Epidermal melanocyte (primary cell): ENCODE data around the gene MYH11.
"Not testable (repeated sequence)": the region's sequence is repeated elsewhere in the genome, so short reads cannot be mapped to it uniquely, and the experiment has no call there.

Experiments used
- DNase-seq: peaks from one replicate; pipeline ENCODE4 v3.0.0; 2011; ENCODE audit warnings: low spot score; ENCODE audit not compliant: insufficient read length

Gene MYH11

DNA sequence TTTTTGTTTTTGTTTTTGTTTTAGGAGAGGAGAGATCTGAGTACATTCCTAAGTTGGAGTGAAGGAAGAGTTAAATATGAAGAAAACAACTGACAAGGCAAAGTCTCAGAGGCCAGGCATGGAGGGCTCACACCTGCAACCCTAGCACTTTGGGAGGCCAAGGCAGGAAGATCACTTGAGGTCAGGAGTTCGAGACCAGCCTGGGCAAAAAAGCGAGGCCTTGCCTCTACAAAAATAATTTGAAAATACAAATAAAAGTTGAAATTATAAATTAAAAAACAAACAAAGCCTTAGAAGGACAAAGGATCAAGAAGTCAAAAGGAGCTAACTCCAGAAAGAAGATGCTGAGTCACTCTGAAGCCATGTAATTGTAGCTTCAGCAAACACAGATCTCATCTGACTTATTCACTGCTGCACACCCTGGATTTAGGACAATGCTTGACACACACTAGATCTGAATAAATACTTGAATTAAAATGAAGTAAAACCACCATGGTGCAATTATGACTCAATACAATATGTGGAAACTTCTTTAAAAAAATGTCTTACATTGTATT lies 22.5 kb upstream of the MYH11 start:
- peak; percentile 67 for DNase-seq

DNA sequence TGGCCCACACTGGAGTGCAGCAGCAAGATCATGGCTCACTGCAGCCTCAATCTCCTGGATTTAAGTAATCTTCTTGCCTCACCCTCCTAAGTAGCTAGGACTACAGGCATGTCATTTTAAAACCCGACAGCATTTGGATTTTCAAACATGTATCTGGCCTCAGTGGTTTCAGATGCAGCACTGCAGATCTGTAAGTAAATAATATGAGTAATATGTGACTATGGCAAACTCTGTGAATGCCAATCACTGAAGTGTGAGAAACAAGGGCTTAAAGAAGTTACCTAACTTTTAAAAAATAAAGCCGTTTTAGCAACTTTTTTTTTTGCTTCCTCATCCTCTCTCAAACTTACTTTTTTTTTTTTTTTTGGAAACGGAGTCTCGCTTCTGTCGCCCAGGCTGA lies 19.7 kb upstream of the MYH11 start:
- no peak for DNase-seq

DNA sequence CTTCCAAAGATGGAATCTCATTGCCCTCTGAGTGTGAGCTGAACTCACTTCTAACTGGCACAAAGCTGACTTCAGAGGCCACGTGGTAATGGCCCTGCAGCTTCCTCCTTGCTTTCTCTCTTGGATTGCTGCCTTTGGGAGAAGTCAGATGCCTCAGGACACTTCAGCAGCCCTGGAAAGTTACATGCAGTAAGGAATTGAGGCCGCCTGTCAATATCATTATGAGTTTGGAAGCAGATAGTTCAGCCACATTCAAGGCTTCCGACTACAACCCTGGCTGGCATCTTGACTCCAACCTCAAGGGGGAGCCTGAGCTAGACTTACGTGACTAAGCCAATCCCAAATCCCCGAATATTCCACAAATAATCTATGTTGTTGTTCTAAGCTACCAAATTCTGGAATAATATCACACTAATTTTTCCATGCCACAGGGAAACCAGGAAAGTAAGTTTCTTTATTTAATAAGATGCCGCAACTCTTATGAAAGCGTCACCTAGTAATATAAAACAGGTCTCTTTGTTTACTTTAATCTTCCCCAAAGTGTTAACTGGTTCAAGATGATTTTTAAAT lies 18.0 kb upstream of the MYH11 start:
- peak; percentile 57 for DNase-seq

DNA sequence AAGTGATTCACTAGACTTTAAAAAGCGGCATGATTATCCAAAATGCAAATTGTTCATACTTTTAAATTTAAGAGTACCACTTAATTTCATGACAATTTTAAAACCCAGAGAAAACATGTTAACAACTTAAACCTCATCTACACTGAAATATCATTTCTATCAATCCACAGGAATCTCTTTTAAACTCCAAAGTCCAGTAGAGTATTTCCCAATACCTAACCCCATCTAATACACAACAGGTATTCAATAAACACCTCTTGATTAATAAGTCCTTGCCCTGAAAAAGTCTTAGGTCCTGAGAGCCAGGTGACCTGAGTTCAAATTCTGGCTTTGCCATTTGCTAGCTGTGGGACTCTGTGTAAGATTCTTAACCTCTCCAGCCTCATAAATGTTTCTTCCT lies 16.9 kb upstream of the MYH11 start:
- DNase-seq = no peak

- DNase-seq = no peak
These were observed 16.5 kb upstream of the MYH11 start for GRCh38 chr16:15873301-15873700.

GRCh38 chr16:15870011-15870410 lies 13.2 kb upstream of the MYH11 start:
- no peak for DNase-seq

GRCh38 chr16:15866451-15866850 lies 9.6 kb upstream of the MYH11 start:
- DNase-seq = no peak

DNA sequence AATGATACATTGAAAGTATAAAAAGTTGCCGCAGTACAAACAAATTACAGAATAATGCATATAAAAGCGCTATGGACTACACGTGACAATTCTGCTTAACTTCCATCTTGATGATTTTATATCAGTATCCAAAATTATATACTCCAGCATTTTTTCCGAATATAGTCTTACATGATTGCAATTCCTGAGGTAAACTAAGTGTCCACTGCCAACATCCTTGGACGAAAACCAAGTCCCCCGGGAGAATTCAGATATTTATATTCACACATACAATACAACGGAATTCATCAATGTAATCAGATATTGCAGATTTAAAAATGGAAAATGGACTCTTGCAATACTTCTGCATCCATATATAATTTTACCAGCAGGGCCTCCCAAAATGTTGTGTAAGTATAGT lies 8.9 kb upstream of the MYH11 start:
- DNase-seq = no peak

- DNase-seq = no peak
These were observed 8.1 kb upstream of the MYH11 start for GRCh38 chr16:15864939-15865338.

DNA sequence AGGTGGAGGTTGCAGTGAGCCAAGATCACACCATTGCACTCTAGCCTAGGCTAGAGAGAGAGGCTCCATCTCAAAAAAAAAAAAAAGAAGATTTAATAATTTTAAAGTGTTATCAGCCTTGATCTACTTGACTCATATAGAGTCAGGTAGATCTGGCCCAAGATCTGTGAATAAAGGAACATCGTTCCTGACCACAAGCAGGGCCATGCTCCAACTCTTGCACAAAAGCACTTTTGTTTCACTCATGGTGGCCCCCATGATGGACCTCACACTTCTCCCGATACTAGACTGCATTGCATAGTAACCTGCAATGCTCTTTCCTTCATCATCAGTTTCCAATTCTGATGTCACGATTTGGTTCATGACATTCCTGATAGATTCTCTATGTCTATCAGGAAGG lies 5.2 kb upstream of the MYH11 start:
- no peak for DNase-seq

DNA sequence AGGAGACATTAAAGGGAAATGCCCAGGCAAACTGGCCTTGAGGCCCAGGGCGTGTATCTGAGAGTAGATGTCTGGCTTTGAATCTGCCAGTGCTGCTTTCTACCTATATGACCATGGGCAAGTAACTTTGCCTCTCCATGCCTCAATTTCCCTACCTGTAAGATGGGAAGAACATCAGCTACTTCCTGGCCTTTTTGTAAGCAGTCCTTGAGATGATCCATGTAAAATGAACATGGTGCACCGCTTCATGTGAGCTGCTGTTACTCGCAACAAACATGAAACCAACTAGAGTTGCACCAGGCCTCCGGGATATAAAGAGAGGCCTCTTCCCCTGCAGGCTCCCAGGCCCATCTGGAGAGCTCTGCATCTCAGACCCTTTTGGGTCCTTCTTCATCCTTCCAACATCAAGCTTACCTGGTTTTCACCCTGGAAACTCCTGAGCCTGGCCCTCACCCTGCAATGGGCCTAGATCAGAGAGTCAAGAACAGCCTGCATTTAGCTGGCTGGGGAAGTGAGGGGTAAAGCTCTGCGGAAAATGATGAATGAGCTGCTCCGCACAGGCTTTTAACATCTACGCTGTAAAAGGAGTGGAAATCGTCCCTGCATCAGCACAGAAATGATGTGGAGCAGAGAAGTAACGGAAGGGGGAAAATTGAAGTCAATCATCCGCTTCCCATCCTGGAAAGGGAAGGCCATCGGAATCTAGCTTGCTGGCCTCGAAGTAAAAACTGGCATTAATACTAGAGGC lies 2.3 kb upstream of the MYH11 start:
- no peak for DNase-seq

DNA sequence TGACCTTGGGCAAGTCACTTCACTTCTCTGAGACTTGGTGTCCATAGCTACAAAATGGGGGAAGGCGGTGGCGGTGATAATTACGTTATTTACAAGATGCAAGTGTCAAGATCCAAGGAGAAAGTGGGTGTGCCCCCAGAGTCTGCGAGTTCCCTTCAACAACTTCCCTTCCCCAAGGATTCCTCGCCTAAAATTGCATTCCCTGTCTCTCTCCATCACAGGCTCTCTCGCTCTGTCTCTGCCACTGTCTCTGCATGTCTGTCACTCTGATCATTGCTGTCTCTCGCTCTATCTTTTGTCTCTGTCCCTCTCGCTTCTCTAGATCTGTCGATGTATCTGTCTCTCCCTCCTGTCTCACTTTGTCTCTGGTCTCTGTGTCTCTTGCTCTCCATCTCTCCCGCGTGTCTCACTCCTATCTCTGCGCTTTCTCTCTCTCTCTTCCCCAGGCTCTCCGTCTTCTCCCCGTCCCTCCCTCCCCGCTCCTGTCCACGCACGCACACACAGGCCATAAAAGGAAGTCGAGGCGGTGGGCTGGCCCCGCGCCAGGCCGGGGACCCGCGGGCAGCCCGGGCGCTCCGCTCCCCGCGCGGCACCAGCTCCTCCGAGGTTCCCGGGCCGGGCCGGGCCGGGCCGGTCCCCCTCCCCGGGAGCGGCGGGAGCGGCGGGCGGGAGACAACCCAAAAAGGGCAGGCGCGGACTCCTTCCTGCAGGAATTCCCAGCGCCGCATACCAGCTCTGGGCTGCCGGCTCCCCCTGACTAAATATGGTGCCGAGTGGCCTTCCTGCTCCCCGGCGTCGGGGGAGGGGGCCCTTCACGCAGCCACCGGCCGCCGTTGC lies 1.1 kb upstream of the MYH11 start:
- peak; percentile 50 for DNase-seq

GRCh38 chr16:15856182-15856581 lies 646 bp downstream of the MYH11 start:
- DNase-seq = no peak

DNA sequence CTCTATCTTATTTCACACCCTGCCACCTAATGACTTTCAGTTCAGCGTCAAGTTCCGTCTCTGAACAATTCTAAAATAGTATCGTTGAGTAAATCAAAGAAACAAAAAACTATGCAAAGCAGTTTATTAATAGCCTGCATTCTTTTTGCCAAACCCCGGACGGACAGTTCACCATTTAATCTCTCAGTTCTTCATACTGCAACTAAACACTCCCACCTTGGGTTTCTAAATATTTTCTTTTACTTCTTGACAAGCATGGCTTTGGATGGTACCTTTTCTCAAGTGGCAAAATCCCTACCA lies 1.2 kb downstream of the MYH11 start:
- no peak for DNase-seq

DNA sequence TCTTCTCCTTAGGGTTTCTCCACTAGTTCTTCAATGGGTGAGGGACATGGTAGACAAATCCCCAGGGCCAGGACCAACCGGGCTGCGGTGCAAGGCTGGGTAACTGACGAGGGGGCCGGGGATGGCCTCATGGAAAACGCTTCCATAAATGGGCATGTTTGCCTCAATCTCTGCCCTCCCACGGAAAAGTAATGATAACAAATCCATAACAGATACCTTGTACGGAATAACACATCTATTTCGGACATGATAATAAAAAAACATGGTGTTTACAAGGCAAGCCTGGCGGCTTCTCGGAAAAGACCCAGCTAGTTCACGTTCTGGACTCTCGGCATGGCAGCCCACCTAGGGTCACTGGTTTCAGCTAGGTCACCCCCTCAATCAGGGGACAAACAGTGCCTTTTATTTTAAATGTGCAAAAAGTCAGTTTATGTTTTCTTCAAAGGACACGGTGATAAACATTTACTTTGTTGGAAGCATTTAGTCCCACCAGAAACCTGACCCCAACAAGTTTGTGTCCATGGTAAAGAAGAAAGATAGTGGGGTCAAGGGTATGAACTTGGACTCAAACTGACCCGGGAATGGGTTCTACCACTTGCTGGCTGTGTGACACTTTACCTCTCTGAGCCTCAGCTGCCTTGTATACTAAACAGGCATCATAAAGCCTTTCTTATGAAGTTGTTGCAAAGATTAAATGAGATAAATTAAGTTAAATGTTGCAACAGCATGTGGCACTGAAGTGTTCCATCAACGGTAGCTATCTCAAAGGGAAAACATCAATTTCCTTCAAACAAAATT lies 1.7 kb downstream of the MYH11 start:
- no peak for DNase-seq

DNA sequence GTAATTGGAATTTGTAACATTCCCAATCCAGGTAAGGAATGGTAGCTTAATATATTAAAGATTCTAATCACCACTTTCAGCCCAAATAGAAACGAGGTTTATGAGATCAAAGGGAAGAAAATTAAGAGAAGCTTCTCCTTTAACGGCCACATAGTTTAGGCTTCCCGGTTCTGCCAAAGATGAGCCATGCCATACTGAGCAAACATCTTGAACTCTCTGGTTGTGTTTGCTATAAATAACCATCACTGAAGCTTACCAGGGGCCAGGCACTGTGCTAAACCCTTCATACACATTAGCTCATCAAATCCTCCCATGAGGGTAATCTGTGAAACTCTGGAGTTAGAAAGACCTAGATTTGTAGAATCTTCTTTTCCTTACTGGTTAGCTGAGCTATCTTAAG lies 2.8 kb downstream of the MYH11 start:
- DNase-seq = no peak

DNA sequence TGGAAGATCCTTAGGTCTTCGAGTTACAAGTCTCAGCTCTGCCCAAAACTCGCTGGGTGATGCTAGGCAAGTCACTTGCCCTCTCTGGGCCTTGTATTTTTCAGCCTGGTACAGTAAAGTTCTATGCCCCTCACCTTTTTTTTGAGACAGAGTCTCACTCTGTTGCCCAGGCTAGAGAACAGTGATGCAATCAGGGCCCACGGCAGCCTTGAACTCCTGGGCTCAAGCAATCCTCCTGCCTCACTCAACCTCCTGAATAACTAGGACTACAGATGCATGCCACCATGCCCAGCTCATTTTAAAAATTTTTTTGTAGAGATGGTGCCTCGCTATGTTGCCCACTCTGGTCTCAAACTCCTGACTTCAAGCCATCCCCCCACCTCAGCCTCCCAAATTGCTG lies 3.8 kb downstream of the MYH11 start:
- DNase-seq = no peak

DNA sequence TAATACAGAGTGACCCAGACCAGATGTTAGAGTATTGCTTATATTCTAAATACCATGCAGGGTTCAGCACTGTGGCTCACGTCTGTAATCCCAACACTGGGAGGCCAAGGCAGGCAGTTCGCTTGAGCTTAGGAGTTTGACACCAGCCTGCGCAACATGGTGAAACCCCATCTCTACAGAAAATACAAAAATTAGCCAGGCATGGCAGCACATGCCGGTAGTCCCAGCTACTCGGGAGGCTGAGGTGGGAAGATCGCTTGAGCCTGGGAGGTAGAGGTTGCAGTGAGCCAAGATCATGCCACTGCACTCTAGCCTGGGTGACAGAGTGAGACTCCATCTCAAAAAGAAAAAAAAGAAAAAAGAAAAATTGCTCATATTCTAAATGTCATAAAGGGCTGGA lies 6.3 kb downstream of the MYH11 start:
- DNase-seq = not testable (repeated sequence)

DNA sequence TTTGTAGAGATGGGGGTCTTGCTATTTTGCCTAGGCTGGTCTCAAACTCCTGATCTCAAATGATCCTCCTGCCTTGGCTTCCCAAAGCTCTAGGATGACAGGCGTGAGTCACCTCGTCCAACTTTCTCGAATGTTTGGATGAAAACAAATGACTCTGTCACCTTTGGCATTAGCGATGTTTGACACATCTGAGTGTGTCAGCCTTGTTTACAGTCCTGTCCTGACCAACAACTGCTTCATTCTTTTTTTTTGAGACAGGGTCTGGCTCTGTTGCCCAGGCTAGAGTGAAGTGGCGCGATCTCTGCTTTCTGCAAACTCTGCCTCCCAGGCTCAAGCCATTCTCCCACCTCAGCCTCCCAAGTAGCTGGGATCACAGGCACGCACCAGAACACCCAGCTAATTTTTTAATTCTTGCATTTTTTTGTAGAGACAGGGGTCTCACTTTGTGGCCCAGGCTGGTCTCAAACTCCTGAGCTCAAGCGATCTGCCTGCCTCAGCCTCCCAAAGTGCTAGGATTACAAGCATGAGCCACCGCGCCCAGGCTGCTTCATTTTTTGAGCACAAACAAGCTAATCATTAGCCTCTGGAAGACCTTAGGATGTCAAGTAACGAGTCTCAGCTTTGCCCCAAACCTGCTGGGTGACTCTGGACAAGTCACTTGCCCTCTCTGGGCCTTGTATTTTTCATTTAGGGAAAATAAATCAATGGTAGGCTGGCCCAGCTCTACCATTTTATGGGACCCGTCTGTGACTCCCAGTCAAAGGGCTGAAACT lies 7.4 kb downstream of the MYH11 start:
- no peak for DNase-seq

GRCh38 chr16:15847611-15848175 lies 9.1 kb downstream of the MYH11 start:
- DNase-seq = no peak

DNA sequence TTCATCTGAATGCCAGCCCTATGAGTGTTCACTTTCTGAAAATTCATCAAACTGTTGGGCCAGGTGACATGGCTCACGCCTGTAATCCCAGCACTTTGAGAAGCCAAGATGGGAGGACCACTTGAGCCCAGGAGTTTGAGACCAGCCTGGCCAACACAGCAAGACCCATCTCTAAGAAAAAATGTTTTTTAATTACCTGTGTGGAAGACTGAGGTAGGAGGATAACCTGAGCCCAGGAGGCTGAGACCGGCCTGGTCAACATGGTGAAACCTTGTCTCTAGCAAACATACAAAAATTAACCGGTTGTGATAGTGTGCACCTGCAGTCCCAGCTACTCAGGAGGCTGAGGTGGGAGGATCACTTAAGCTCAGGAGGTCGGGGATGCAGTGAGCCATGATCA lies 10.3 kb downstream of the MYH11 start:
- no peak for DNase-seq
